Ovary (tissue), 3 donors: ENCODE results near the gene YES1.

Source experiments
- EP300 ChIP-seq: sonication (generic); formaldehyde crosslinking; IDR thresholded peaks from one replicate; pipeline ENCODE4 v1.6.1; 2017; ENCODE audit warnings: antibody characterized with exemption
- TF ChIP-seq, protein P1 (sequence below), 3 donors: fragments of 450-650 bp in 2 of 3; fragments of 200-600 bp in 1 of 3; IDR thresholded peaks; one replicate each; pipeline versions ENCODE4 v1.5.1 to v1.8.0; 2016 to 2022; ENCODE audit warnings: antibody characterized with exemption in 3 of 3, mild to moderate bottlenecking in 1 of 3
- donor health status: DM: no; HTN: no; CAD: no.

DNA sequence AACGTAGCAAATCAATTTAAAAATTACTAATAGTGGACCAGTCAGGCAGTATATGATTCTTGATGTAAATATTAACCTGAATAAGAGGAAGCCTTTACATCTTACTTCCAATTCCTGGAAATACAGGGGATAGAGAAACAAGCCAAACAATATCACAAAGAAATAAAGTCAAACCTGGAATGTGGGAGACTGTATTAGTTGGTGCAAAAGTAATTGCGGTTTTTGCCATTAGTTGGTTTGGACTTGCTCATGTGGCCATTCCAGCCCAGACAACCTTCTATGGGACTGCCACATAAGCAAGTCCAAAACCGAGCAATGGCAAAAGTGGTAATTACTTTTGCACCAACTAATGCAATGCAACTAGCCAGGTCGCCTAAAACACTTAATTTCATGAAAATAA is 38.9 kb upstream of the YES1 start:
- TF ChIP-seq, protein P1, sequence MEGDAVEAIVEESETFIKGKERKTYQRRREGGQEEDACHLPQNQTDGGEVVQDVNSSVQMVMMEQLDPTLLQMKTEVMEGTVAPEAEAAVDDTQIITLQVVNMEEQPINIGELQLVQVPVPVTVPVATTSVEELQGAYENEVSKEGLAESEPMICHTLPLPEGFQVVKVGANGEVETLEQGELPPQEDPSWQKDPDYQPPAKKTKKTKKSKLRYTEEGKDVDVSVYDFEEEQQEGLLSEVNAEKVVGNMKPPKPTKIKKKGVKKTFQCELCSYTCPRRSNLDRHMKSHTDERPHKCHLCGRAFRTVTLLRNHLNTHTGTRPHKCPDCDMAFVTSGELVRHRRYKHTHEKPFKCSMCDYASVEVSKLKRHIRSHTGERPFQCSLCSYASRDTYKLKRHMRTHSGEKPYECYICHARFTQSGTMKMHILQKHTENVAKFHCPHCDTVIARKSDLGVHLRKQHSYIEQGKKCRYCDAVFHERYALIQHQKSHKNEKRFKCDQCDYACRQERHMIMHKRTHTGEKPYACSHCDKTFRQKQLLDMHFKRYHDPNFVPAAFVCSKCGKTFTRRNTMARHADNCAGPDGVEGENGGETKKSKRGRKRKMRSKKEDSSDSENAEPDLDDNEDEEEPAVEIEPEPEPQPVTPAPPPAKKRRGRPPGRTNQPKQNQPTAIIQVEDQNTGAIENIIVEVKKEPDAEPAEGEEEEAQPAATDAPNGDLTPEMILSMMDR (IDR thresholded peaks at IDR 0.05) = no peak
- no peak for TF ChIP-seq EP300
